Endothelial cell of umbilical vein (primary cell): ENCODE results near the gene SYNE1. TPM values are rescaled to one million over a fixed set of nuclear protein-coding genes. Genes with fewer than 3 reads are reported as not detected.

Experiments
- BruUV-seq: library from RNA; stranded (reverse); fragments of 400-500 nt; replicated peaks from 2 replicates; lab custom pipeline; 2021; lab: Mats Ljungman, UMichigan
- CTCF ChIA-PET: fragments of 300-600, 350-600 bp; sonication (Branson Sonifier 250); formaldehyde crosslinking; loops from one replicate; lab custom pipeline; 2021; ENCODE audit warnings: antibody characterized with exemption, inconsistent platforms; lab: Charles Lee
- POLR2A ChIA-PET: fragments of 300-600, 350-600 bp; sonication (Branson Sonifier 250); formaldehyde crosslinking; loops from one replicate; lab custom pipeline; 2021; ENCODE audit warnings: antibody characterized with exemption, inconsistent platforms; lab: Charles Lee
- DNase-seq: peaks from one replicate; pipeline ENCODE4 v3.0.0-alpha.2; 2011; ENCODE audit warnings: low read depth, low spot score
- FAIRE-seq: peaks from 2 replicates; lab custom pipeline; 2011; peaks lifted over from hg19 to GRCh38; lab: Jason Lieb, UNC
- H2AFZ ChIP-seq: 2 replicates; pipeline ENCODE4 v1.6.0; 2012; ENCODE audit warnings: low read depth, low read length, control low read depth, inconsistent platforms
- H3K27ac ChIP-seq: 2 replicates; pipeline ENCODE4 v1.5.1; 2011; ENCODE audit warnings: low read depth, mild to moderate bottlenecking, control low read depth, low read length, moderate library complexity; ENCODE audit not compliant: insufficient read depth
- H3K27me3 ChIP-seq, 2 experiments: 2 replicates each; pipeline versions ENCODE4 v1.6.0 to v1.6.1; 2011; ENCODE audit warnings: low read length in 2 of 2, mixed read lengths in 1 of 2; ENCODE audit not compliant: control insufficient read depth in 2 of 2, insufficient read depth in 2 of 2
- H3K36me3 ChIP-seq, 2 experiments: 2 replicates in 1 of 2; 3 replicates in 1 of 2; pipeline ENCODE4 v1.5.1; 2011; ENCODE audit warnings: low read length in 2 of 2, mild to moderate bottlenecking in 1 of 2, moderate library complexity in 1 of 2; ENCODE audit not compliant: control insufficient read depth in 2 of 2, insufficient read depth in 2 of 2; ENCODE audit errors: extremely low read depth in 1 of 2
- H3K4me1 ChIP-seq: 3 replicates; pipeline ENCODE4 v1.5.1; 2011; ENCODE audit warnings: mild to moderate bottlenecking, low read length; ENCODE audit not compliant: control insufficient read depth, insufficient read depth; ENCODE audit errors: extremely low read depth
- H3K4me2 ChIP-seq: 2 replicates; pipeline ENCODE4 v1.6.1; 2011; ENCODE audit warnings: low read length, control low read depth, mixed read lengths; ENCODE audit not compliant: insufficient read depth
- H3K4me3 ChIP-seq, 3 experiments: fragments of 200-600 bp in 1 of 3; sonication (generic), shearing (Covaris generic) in 1 of 3; replicated peaks in 1 of 3; 2 replicates each; pipeline ENCODE4 v1.5.1; 2011 to 2016; ENCODE audit warnings: control low read depth in 3 of 3, low read length in 3 of 3, mild to moderate bottlenecking in 2 of 3, inconsistent platforms in 1 of 3, low read depth in 1 of 3, moderate library complexity in 1 of 3; ENCODE audit not compliant: insufficient read depth in 1 of 3
- H3K79me2 ChIP-seq: 2 replicates; pipeline ENCODE4 v1.6.0; 2012; ENCODE audit warnings: low read length, inconsistent platforms; ENCODE audit not compliant: control insufficient read depth, insufficient read depth
- H3K9ac ChIP-seq: replicated peaks from 2 replicates; pipeline ENCODE3; 2011; ENCODE audit warnings: low read length, control low read depth; ENCODE audit not compliant: insufficient read depth; ENCODE audit errors: extremely low read depth
- H3K9me1 ChIP-seq: replicated peaks from 3 replicates; pipeline ENCODE4 v1.6.0; 2011; ENCODE audit warnings: mild to moderate bottlenecking, low read length; ENCODE audit not compliant: control insufficient read depth, insufficient read depth; ENCODE audit errors: extremely low read depth
- H3K9me3 ChIP-seq: replicated peaks from 2 replicates; pipeline ENCODE4 v1.5.1; 2012; ENCODE audit warnings: low read length, inconsistent platforms; ENCODE audit not compliant: control insufficient read depth, insufficient read depth
- H4K20me1 ChIP-seq: replicated peaks from 2 replicates; pipeline ENCODE3; 2011; ENCODE audit warnings: mild to moderate bottlenecking, low read length; ENCODE audit not compliant: control insufficient read depth, insufficient read depth; ENCODE audit errors: extremely low read depth
- CTCF ChIP-seq, 2 donors: IDR thresholded peaks; 1 replicate in 1 of 2; 2 replicates in 1 of 2; pipeline ENCODE4 v1.5.1; 2011; ENCODE audit warnings: low read length in 2 of 2, mild to moderate bottlenecking in 2 of 2, moderate library complexity in 2 of 2, control low read depth in 1 of 2, inconsistent platforms in 1 of 2, low read depth in 1 of 2; ENCODE audit not compliant: insufficient read depth in 1 of 2; ENCODE audit errors: extremely low read depth in 1 of 2
- EZH2 ChIP-seq: IDR thresholded peaks from 2 replicates; pipeline ENCODE4 v1.6.1; 2012; ENCODE audit warnings: borderline replicate concordance, low read depth, mild to moderate bottlenecking, moderate library complexity, low read length, inconsistent platforms; ENCODE audit not compliant: severe bottlenecking
- FOS ChIP-seq: IDR thresholded peaks from 2 replicates; pipeline ENCODE4 v1.6.1; 2011; ENCODE audit warnings: mild to moderate bottlenecking, low read length, moderate library complexity, borderline replicate concordance; ENCODE audit not compliant: insufficient read depth
- GATA2 ChIP-seq: IDR thresholded peaks from 2 replicates; pipeline ENCODE4 v1.7.0; 2011; ENCODE audit warnings: low read depth, mild to moderate bottlenecking, moderate library complexity, mixed read lengths, low read length; ENCODE audit not compliant: insufficient read length, insufficient read depth
- JUN ChIP-seq: IDR thresholded peaks from 2 replicates; pipeline ENCODE4 v1.6.1; 2011; ENCODE audit warnings: borderline replicate concordance, low read depth; ENCODE audit not compliant: insufficient read length, insufficient read depth
- MYC ChIP-seq: IDR thresholded peaks from one replicate; pipeline ENCODE4 v1.6.1; 2011; ENCODE audit warnings: mild to moderate bottlenecking, low read depth, low read length
- POLR2A ChIP-seq: IDR thresholded peaks from 2 replicates; pipeline ENCODE4 v1.6.1; 2012; ENCODE audit warnings: low read depth, mild to moderate bottlenecking, control low read depth, low read length
- POLR2AphosphoS5 ChIP-seq: IDR thresholded peaks from 2 replicates; pipeline ENCODE4 v1.6.1; 2012; ENCODE audit warnings: low read depth, mild to moderate bottlenecking, control low read depth, low read length, moderate library complexity; ENCODE audit not compliant: insufficient read depth
- dilution Hi-C: fragments of 300-500 bp; cut with MboI; formaldehyde crosslinking; loops from one replicate; pipeline ENCODE4 v1.15.0; 2019; ENCODE audit warnings: low sequenced_read_pairs; ENCODE audit not compliant: extremely low pct_ligation_motif_present
- intact Hi-C: fragments of 100-400 bp; cut with micrococcal nuclease; formaldehyde crosslinking; loops from one replicate; pipeline ENCODE4 v1.10.0; 2022
- polyA plus RNA-seq, 4 experiments: library from polyadenylated mRNA; depleted of rRNA in 3 of 4; stranded (reverse) in 3 of 4; unstranded in 1 of 4; fragments of >200 nt; gene quantifications; 2 replicates each; pipeline versions ENCODE4 v1.2.1 to v1.2.3, GENCODE V29; 2011 to 2012; ENCODE audit warnings: missing spikeins in 1 of 4
- total RNA-seq: library from RNA; stranded (reverse); gene quantifications from 2 replicates; pipeline ENCODE4 v1.2.3, GENCODE V29; 2021

Gene SYNE1
- total and polyA plus RNA-seq, 2 donors (not counting 3 experiments of a cell fraction or from before 2014, with no cell fraction given), result 26.5 to 52.3 TPM

GRCh38 chr6:152371775-152372174 lies 265.4 kb downstream of the SYNE1 start:
- Histone ChIP-seq H3K4me3 (no peak overlapping the region), H2AFZ (no peak overlapping the region), H3K9me3 (no peaks in the 10 kb centered on the region), H3K27ac (no peak overlapping the region), H3K79me2 (no peaks in the 10 kb centered on the region), H3K4me2 (no peak overlapping the region), H4K20me1 (no peaks in the 10 kb centered on the region), H3K9me1 (no peaks in the 10 kb centered on the region), H3K4me1 (no peaks in the 10 kb centered on the region), H3K27me3 (no peaks in the 10 kb centered on the region), H3K9ac (no peak overlapping the region), H3K36me3 (no peaks in the 10 kb centered on the region)
- dilution Hi-C loops, result no loop called here
- BruUV-seq, result no TSS peak
- DNase-seq, result no peak
- TF ChIP-seq MYC (no peak), CTCF (IDR thresholded peaks at IDR 0.05; ENCODE audit: extremely low read depth in 1 of 2, insufficient read depth in 1 of 2, low read depth in 1 of 2, low read length in 2 of 2) (no peak), EZH2 (no peak), POLR2AphosphoS5 (no peak), GATA2 (no peak), POLR2A (no peak), FOS (no peak), JUN (no peak)
- no peak for FAIRE-seq
- CTCF ChIA-PET, result no interaction called here
- POLR2A ChIA-PET, result no interaction called here
- intact Hi-C loops, result no loop called here
